KMS-11 (cell line): Measurements from ENCODE around the gene TSHR.
"Not testable (repeated sequence)": the region's sequence is repeated elsewhere in the genome, so short reads cannot be mapped to it uniquely, and the experiment has no call there.

Source experiments
- H2AFZ ChIP-seq: fragments of 200-600 bp; sonication (generic); 2 replicates; pipeline ENCODE4 v1.6.1; 2016; ENCODE audit warnings: antibody characterized with exemption, mixed run types, low read depth
- H3K27ac ChIP-seq: fragments of 200-600 bp; sonication (generic); 2 replicates; pipeline ENCODE4 v1.6.1; 2016; ENCODE audit warnings: mild to moderate bottlenecking, mixed run types
- H3K27me3 ChIP-seq: fragments of 200-600 bp; sonication (generic); 2 replicates; pipeline ENCODE4 v1.6.1; 2017; ENCODE audit warnings: mild to moderate bottlenecking, low read depth, mixed run types, moderate library complexity; ENCODE audit not compliant: insufficient read depth
- H3K36me3 ChIP-seq: fragments of 200-600 bp; sonication (generic); 2 replicates; pipeline ENCODE4 v1.6.1; 2017; ENCODE audit warnings: mild to moderate bottlenecking, mixed run types; ENCODE audit not compliant: insufficient read depth
- H3K4me1 ChIP-seq: fragments of 200-600 bp; sonication (generic); 2 replicates; pipeline ENCODE4 v1.6.1; 2016; ENCODE audit warnings: mild to moderate bottlenecking, low read depth, mixed run types; ENCODE audit not compliant: poor library complexity, severe bottlenecking
- H3K4me2 ChIP-seq: fragments of 200-600 bp; sonication (generic); 2 replicates; pipeline ENCODE4 v1.7.0; 2016; ENCODE audit warnings: mild to moderate bottlenecking, mixed run types
- H3K4me3 ChIP-seq: fragments of 200-600 bp; sonication (generic); IDR thresholded peaks from 2 replicates; pipeline ENCODE4 v1.6.1; 2017; ENCODE audit warnings: low read depth, low read length, mixed read lengths; ENCODE audit not compliant: insufficient read depth
- H3K79me2 ChIP-seq: fragments of 200-600 bp; sonication (generic); 2 replicates; pipeline ENCODE4 v1.6.1; 2016; ENCODE audit warnings: low read depth, mixed run types; ENCODE audit not compliant: insufficient read depth
- H3K9ac ChIP-seq: fragments of 200-600 bp; sonication (generic); 2 replicates; pipeline ENCODE4 v1.6.1; 2016; ENCODE audit warnings: mild to moderate bottlenecking, mixed run types
- H4K20me1 ChIP-seq: fragments of 200-600 bp; sonication (generic); 2 replicates; pipeline ENCODE4 v1.6.1; 2016; ENCODE audit warnings: mild to moderate bottlenecking, mixed run types; ENCODE audit not compliant: insufficient read depth
- CTCF ChIP-seq: fragments of 200-600 bp; sonication (generic); conservative IDR thresholded peaks from 2 replicates; pipeline ENCODE4 v1.6.1; 2017; ENCODE audit warnings: low read depth, mild to moderate bottlenecking, antibody characterized with exemption, low read length, moderate library complexity, mixed read lengths

The TSHR gene

DNA sequence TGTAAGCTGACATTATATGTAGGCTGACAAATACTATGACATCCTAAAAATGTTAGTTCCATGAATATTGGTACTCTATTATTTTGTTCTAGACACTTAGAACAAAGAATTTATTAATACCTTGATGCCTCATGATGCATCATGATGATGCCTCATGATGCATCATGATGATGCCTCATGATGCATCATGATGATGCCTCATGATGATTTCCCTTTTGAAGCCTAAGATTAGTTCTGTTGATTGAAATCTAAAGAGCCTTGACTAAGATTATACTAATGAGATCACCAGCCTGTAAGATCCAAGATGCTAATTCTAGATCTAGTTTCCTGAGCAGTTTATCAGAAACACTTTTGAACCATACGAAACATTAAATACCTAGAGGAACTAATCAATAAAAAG is 9.2 kb upstream of the TSHR start:
- peaks cover 14% of the 10 kb centered on the region for H3K4me1 ChIP-seq

DNA sequence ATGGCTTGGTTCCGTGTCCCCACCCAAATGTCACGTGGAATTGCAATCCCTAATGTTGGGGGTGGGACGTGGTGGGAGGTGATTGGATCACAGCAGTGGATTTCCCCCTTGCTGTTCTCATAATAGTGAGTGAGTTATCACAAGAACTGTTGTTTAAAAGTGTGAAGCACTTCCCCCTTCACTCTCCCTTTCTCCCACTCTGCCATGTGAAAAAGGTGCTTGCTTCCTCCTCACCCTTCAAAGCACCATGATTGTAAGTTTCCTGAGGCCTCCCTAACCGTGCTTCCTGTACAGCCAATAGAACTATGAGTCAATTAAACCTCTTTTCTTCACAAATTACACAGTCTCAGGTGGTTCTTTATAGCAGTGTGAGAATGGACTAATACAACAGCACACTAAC is 8.6 kb upstream of the TSHR start:
- TF ChIP-seq CTCF = no peak
- Histone ChIP-seq H3K27me3 (no peaks in the 10 kb centered on the region), H3K4me3 (no peak overlapping the region), H3K4me2 (no peak overlapping the region), H4K20me1 (no peaks in the 10 kb centered on the region), H3K9ac (no peak overlapping the region), H2AFZ (no peak overlapping the region), H3K79me2 (peaks cover 4% of the 10 kb centered on the region; the same call in 1 of the 2 replicates), H3K4me1 (peaks cover 15% of the 10 kb centered on the region), H3K36me3 (no peaks in the 10 kb centered on the region), H3K27ac (no peak overlapping the region)

More for the DNA sequence above, 9.2 kb upstream of the TSHR start:
- Histone ChIP-seq H3K4me3 (no peak overlapping the region), H4K20me1 (no peaks in the 10 kb centered on the region), H2AFZ (no peak overlapping the region), H3K9ac (no peak overlapping the region), H3K4me2 (no peak overlapping the region), H3K79me2 (peaks cover 4% of the 10 kb centered on the region; the same call in 1 of the 2 replicates), H3K36me3 (no peaks in the 10 kb centered on the region), H3K27me3 (no peaks in the 10 kb centered on the region), H3K27ac (no peak overlapping the region)
- no peak for TF ChIP-seq CTCF

DNA sequence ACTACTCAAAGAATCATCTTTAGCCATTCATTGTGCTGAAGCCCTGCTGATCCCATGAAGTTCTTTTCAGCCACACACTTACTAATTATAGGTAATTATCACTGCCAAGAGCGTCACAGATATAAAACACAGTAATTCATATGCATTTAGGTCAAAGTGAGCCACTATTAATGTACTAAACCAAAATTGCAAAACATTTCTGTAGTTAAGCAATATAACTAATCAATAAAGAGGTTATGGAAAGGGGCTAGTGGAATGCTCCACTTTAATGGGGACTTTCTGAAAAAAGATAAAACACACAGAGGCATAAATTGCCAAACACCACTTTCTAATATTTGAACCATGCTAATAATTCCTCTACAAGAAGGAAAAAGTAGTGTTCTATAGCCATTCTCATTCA is 7.1 kb upstream of the TSHR start:
- Histone ChIP-seq H3K27me3 (no peaks in the 10 kb centered on the region), H3K79me2 (peaks cover 4% of the 10 kb centered on the region; the same call in 1 of the 2 replicates), H2AFZ (no peak overlapping the region), H3K9ac (no peak overlapping the region), H4K20me1 (no peaks in the 10 kb centered on the region), H3K27ac (no peak overlapping the region), H3K36me3 (no peaks in the 10 kb centered on the region), H3K4me1 (peaks cover 7% of the 10 kb centered on the region), H3K4me2 (no peak overlapping the region), H3K4me3 (no peak overlapping the region)
- no peak for TF ChIP-seq CTCF

GRCh38 chr14:80951491-80951890 is 3.9 kb upstream of the TSHR start:
- Histone ChIP-seq H3K36me3 (no peaks in the 10 kb centered on the region), H4K20me1 (no peaks in the 10 kb centered on the region), H3K4me3 (no peak overlapping the region), H3K4me1 (peaks cover 6% of the 10 kb centered on the region), H3K27ac (no peak overlapping the region), H2AFZ (no peak overlapping the region), H3K9ac (no peak overlapping the region), H3K4me2 (no peak overlapping the region), H3K79me2 (peaks cover 14% of the 10 kb centered on the region; the same call in 1 of the 2 replicates), H3K27me3 (no peaks in the 10 kb centered on the region)
- no peak for TF ChIP-seq CTCF

GRCh38 chr14:80953211-80953610 is 2.2 kb upstream of the TSHR start:
- H3K4me1 ChIP-seq = peaks cover 22% of the 10 kb centered on the region
- H3K27me3 ChIP-seq, H3K4me2 ChIP-seq, H3K27ac ChIP-seq, H3K4me3 ChIP-seq, H4K20me1 ChIP-seq, H3K36me3 ChIP-seq, H3K9ac ChIP-seq, H2AFZ ChIP-seq: not testable (repeated sequence)
- H3K79me2 ChIP-seq = peaks cover 30% of the 10 kb centered on the region; the same call in 1 of the 2 replicates
